OCI-LY7 (cell line): ENCODE data around the gene PPM1G.

Source experiments
- EZH2phosphoT487 ChIP-seq: fragments of 200-600 bp; sonication (generic); IDR thresholded peaks from 2 replicates; pipeline ENCODE4 v1.6.1; 2018; ENCODE audit warnings: low read depth, borderline replicate concordance, mild to moderate bottlenecking, mixed run types, antibody characterized with exemption, low read length, moderate library complexity, mixed read lengths
- TF ChIP-seq, protein P1 (sequence below): fragments of 200-600 bp; sonication (generic); conservative IDR thresholded peaks from 2 replicates; pipeline ENCODE4 v1.5.1; 2014; ENCODE audit warnings: mild to moderate bottlenecking, antibody characterized with exemption, low read length, moderate library complexity, mixed read lengths

GRCh38 chr2:27442920-27443282 lies 33.5 kb upstream of the PPM1G start:
- no peak for TF ChIP-seq EZH2phosphoT487
- TF ChIP-seq, protein P1, sequence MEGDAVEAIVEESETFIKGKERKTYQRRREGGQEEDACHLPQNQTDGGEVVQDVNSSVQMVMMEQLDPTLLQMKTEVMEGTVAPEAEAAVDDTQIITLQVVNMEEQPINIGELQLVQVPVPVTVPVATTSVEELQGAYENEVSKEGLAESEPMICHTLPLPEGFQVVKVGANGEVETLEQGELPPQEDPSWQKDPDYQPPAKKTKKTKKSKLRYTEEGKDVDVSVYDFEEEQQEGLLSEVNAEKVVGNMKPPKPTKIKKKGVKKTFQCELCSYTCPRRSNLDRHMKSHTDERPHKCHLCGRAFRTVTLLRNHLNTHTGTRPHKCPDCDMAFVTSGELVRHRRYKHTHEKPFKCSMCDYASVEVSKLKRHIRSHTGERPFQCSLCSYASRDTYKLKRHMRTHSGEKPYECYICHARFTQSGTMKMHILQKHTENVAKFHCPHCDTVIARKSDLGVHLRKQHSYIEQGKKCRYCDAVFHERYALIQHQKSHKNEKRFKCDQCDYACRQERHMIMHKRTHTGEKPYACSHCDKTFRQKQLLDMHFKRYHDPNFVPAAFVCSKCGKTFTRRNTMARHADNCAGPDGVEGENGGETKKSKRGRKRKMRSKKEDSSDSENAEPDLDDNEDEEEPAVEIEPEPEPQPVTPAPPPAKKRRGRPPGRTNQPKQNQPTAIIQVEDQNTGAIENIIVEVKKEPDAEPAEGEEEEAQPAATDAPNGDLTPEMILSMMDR: no peak
